MM.1S (cell line): ENCODE results near the gene SYTL3.

Experiments
- CTCF ChIP-seq: fragments of 300-600 bp; sonication (generic); IDR thresholded peaks from 2 replicates; pipeline ENCODE4 v1.5.1; 2016; ENCODE audit warnings: antibody characterized with exemption, low read length, mixed read lengths
- EZH2 ChIP-seq: fragments of 300-600 bp; sonication (generic); optimal IDR thresholded peaks from 2 replicates; pipeline ENCODE3; 2017; ENCODE audit warnings: low read depth, mild to moderate bottlenecking, antibody characterized with exemption, low read length, mixed read lengths
- EZH2phosphoT487 ChIP-seq: fragments of 300-600 bp; sonication (generic); IDR thresholded peaks from 2 replicates; pipeline ENCODE4 v1.6.1; 2018; ENCODE audit warnings: antibody characterized with exemption, low read length

GRCh38 chr6:158751224-158751623 lies 101.4 kb downstream of the SYTL3 start:
- TF ChIP-seq CTCF (no peak), EZH2phosphoT487 (no peak), EZH2 (no peak)
